Retinal pigment epithelial cell (primary cell): Measurements from ENCODE around the gene RASIP1.

ENCODE experiments used
- DNase-seq: peaks from one replicate; pipeline ENCODE4 v3.0.0-alpha.2; 2010; ENCODE audit warnings: low read depth
- H3K4me3 ChIP-seq: 2 replicates; pipeline ENCODE4 v1.5.1; 2011; ENCODE audit warnings: mild to moderate bottlenecking, low read length, control low read depth, moderate library complexity
- TF ChIP-seq, protein P1 (sequence below): conservative IDR thresholded peaks from 2 replicates; pipeline ENCODE4 v1.5.1; 2011; ENCODE audit warnings: low read depth, low read length, control low read depth, inconsistent platforms

RASIP1 gene

DNA sequence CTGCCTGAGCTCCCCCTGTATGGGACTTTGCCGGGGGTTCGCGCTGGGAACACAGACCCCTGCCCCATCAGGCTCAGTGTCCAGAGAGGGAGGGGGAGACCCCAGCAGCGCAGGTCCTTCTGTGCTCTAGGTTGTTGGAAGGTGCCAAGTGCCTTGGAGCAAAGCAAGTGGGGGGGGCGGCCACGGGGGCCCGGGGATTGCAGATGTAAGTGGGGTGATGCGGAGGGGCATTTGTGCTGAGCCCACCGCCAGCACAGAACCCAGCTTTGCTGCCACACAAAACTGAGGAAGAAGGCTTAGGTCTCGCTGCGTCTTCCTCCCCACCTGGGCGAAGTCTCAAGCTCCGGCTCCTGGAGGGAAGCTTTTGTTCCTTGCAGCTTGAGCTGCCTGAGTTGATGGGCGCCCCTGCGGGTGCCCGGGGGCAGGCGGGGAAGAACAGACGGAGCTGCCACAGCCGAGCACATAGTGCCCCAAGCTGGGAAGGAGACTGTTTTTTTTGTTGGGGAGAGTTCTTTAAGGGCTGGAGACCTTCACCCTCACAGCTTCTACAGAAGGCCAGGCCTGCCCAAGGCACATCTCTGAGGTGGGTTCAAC, 66.1 kb downstream of the RASIP1 start:
- no peak overlapping the region for H3K4me3 ChIP-seq
- TF ChIP-seq, protein P1, sequence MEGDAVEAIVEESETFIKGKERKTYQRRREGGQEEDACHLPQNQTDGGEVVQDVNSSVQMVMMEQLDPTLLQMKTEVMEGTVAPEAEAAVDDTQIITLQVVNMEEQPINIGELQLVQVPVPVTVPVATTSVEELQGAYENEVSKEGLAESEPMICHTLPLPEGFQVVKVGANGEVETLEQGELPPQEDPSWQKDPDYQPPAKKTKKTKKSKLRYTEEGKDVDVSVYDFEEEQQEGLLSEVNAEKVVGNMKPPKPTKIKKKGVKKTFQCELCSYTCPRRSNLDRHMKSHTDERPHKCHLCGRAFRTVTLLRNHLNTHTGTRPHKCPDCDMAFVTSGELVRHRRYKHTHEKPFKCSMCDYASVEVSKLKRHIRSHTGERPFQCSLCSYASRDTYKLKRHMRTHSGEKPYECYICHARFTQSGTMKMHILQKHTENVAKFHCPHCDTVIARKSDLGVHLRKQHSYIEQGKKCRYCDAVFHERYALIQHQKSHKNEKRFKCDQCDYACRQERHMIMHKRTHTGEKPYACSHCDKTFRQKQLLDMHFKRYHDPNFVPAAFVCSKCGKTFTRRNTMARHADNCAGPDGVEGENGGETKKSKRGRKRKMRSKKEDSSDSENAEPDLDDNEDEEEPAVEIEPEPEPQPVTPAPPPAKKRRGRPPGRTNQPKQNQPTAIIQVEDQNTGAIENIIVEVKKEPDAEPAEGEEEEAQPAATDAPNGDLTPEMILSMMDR = no peak
- DNase-seq = no peak

DNA sequence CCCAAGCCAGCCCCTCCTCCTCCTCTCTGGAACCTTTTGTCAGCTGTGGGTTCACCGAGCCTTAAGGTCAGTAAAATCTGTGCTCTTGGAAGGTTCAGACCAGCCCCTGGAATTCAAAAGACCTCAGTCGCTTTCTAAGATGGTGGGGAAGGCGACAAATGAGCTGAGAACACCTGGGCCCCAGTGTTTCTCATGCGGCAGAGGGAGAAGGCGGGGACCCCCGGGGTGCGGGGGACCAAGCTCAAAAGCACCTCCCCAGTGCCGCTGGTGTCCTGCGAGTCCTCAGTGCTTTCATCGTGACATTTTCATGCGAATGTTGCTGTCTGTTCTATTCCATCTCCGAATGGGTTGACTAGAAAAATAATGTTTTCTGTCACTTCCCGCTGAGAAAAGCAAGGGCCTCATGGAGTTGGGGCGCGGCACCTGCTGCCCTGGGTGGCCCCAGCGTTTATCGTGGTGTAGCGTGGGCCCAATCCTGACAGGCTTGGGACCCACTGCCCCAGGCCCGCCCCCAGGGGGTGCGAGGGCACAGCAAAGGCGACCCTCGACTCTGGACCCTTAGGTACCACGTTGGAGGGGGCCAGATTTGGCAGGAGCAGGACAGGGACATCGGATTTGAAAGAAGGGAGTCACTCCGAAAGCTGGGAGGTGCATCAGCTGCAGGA, 66.8 kb downstream of the RASIP1 start:
- no peak overlapping the region for H3K4me3 ChIP-seq
- TF ChIP-seq, protein P1 = no peak
- no peak for DNase-seq

DNA sequence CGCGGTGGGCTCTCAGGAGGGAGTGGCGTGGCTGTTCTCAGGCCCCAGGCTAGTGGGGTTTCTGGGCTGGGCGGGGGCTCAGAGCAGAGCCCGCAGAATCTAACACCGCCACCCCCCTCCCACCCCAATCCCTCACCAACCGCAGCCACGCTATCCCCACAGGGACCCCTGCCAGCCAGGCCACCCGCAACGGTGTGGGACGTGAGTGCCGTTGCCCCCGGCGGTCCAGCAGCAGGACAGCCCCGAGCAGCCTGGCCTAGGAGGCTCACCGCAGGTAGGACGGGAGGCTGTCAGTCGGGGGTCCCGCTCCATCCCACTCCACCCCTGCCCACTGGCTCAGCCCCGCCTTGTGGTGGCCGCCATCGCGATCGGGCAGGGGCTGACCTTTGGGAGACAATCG, 67.4 kb downstream of the RASIP1 start, which contains the start of gene NTN5:
Gene NTN5 (minus strand): TSS at position 24 of the 400 bp plus-strand sequence. CDS start 2,031 bp downstream, outside the sequence.
- H3K4me3 ChIP-seq = no peak within 1 kb of the TSS
- TF ChIP-seq, protein P1 = no peak
- no peak for DNase-seq

DNA sequence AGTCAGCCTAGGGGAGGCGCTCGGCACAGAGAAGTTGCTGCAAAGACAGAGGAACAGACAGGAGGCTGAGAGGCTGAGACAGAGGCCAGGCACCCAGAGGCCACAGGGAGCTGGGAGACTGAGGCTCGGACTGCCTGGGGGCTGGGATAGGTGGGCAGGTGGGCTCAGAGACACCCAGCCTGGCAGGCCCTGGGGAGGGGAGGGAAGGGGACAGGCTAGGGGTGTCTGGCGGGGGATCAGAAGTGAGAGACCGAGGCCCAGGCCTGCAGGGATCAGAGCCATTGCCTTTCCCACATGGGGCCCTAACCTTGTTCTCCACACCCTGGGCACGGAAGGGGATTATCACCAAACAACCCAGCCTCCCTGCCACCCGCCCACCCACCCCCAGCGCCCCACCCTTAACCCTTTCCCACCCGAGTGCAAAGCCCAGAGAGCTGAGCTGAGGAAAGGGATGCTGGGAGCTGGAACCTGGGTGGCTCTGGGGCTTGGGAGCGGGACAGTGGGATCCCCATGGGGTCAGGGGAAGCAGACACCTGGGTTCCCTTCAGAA, 68.9 kb downstream of the RASIP1 start:
- no peak for DNase-seq
- TF ChIP-seq, protein P1 = no peak
- no peak overlapping the region for H3K4me3 ChIP-seq

DNA sequence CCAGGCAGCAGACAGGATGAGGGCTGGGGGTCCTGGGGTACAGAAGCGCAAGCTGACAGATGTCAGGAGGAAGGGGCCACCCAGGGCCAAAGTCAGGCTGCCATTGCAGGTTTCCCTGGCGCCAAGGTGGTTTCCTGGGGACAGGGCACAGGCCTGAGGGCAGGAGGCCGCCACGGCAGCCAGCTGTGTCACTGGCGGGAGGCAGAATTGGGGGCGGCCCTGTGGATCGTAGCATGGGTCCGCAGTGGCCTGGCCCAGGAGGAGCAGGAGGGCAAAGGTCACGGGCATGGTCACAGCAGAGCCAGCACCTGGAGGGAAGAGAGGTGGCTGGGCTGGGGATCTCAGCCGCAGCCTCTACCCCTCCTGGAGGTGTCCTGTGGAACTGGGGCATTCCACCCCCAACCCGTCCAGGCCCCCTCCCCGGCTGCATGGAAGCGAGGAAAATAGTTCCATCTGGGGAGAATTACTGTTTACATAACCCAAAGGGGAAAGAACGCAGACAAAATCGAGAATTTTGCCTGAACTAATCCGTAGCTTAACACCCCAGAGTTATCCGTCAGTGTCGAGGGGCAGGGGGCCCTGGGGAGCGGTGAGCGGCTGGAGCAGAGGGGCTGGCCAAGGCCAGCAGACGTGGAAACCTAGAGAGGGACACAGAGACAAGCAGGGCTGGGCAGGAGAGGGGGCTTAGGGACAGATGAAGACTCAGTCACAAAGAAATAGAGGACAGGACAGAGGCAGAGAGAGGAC, 69.5 kb downstream of the RASIP1 start:
- DNase-seq = no peak
- TF ChIP-seq, protein P1 = no peak
- no peak overlapping the region for H3K4me3 ChIP-seq
